RPMI7951 (cell line): ENCODE data around the gene DNAH9. TPM values are rescaled to one million over a fixed set of nuclear protein-coding genes. Genes with fewer than 3 reads are reported as not detected.

Source experiments
- DNase-seq: peaks from one replicate; pipeline ENCODE4 v3.0.0-alpha.2; 2012; ENCODE audit warnings: low read depth
- total RNA-seq: library from RNA; depleted of rRNA; stranded (reverse); fragments of >200 nt; shearing (Covaris generic); gene quantifications from 2 replicates; pipeline ENCODE4 v1.2.3, GENCODE V29; 2014; rRNA removed

DNAH9 gene
- under 0.01 TPM in 1 of 2 replicates, not detected in the other for total RNA-seq

DNA sequence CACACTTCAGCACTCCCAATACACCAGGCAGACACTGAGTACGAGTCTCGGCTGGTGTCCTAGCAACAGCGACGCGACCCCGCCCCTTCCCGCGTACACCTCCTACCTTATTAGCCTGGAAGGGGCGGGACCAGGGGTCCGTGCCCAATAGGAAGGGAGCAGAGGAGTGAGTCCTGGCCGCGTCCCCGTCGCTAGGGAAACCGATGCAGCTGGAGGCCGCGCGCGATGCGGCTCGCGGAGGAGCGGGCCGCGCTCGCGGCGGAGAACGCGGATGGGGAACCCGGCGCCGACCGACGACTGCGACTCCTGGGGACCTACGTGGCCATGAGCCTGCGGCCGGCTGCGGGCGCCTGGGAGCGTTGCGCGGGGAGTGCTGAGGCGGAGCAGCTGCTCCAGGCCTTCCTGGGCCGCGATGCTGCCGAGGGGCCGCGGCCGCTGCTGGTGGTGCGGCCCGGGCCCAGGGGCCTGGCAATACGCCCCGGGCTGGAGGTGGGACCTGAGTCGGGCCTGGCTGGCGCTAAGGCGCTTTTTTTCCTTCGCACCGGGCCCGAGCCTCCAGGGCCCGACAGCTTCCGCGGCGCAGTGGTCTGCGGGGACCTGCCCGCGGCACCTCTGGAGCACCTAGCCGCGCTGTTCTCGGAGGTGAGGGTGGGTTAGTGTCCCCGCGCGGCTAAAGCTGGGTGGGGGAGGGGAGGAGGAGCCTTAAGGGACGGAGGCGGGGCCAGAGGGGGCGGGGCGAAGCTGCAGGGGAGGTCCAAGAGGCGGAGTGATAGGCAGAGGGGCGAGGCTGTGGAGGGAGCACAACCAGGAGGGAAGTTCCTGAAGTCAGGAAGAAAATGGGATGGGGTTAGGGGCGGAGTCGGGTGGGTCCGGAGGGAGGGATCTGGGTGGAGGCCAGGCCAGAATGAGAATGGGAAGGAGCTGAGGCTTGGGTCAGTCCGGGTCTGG lies at the start of gene DNAH9:
DNAH9 (plus strand) TSS at position 197 of the 948 bp plus-strand sequence; CDS start at position 226, 29 bp downstream.
- DNase-seq, result peak; percentile 11

DNA sequence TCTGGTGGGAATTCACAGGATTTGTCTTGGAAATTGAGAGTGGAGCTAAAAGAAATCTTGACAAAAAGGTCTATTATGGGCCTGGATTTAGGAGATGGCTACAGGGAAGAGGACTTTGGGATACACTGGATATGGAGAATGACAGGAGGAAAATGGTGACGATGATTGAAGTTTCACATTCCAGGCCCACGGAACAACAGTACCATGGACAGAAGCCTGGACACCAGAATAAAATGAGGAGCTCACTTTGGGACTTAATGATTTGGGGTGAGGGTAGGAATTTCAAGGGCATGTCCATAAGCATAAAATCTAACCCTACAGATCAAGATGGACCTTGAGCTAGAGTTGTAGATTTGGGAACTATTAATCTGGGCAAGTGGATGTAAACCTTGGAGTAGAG lies 47.8 kb upstream of the DNAH9 start:
- no peak for DNase-seq

- no peak for DNase-seq
Measured at GRCh38 chr17:11551442-11551841, 46.8 kb upstream of the DNAH9 start.

DNA sequence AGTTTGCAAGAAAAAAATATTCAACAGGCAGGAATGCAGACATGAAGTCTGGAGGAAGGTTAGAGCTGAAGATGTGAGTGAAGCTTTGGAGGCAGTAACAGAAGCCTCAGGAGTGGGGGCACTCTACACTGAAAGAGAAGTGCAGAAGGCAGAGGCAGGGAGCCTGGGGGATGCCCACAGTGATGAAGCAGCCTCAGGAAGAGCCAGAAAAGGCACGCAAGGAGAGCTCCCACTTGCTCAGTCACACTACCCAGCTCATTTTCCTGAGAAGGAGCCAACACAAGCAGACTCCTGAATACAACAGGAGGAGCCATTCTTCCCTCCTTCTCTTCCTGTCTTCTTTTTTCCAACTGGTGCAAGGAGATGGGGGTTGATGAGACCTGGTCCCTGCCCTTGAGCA lies 45.1 kb upstream of the DNAH9 start:
- no peak for DNase-seq

GRCh38 chr17:11554042-11554441 lies 44.2 kb upstream of the DNAH9 start:
- no peak for DNase-seq

GRCh38 chr17:11554542-11554941 lies 43.7 kb upstream of the DNAH9 start:
- no peak for DNase-seq

DNA sequence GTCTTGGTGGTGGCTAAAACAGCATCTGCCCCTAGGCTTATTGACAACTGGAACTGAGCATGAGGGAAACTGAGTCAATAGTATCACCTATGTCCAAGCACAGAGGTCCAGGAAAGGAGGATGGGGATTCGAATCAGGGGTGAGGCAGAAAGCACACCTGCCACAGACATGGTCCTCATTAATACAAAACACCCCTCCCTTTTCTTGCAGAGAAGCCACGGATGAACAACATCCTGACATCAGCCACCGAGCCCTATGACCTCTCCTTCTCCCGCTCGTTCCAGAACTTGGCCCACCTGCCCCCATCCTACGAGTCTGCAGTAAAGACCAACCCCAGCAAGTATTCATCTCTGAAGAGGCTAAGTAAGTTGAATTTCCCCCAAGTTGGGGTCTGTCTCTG lies 42.7 kb upstream of the DNAH9 start:
- no peak for DNase-seq

DNA sequence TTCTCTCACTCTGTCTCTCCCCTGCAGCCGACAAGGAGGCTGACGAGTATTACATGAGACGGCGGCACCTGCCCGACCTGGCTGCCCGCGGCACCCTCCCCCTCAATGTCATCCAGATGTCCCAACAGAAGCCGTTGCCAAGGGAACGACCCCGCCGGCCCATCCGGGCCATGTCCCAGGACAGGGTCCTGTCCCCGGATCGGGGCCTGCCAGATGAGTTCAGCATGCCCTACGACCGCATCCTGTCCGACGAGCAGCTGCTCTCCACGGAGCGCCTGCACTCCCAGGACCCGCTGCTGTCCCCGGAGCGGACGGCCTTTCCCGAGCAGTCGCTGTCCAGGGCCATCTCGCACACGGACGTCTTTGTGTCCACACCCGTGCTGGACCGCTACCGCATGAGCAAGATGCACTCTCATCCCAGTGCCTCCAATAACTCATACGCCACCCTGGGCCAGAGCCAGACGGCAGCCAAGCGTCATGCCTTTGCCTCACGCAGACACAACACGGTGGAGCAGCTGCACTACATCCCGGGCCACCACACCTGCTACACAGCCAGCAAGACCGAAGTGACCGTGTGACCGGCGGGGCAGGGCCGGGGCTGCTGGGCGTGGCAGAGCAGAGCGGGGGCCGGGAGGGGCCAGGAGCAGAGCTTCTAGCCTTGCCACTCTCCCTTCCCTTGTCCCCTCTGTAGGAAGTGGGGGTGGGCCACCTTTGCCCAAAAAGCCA lies 40.4 kb upstream of the DNAH9 start:
- DNase-seq, result no peak

- no peak for DNase-seq
Measured at GRCh38 chr17:11558681-11559234, 39.5 kb upstream of the DNAH9 start.

DNA sequence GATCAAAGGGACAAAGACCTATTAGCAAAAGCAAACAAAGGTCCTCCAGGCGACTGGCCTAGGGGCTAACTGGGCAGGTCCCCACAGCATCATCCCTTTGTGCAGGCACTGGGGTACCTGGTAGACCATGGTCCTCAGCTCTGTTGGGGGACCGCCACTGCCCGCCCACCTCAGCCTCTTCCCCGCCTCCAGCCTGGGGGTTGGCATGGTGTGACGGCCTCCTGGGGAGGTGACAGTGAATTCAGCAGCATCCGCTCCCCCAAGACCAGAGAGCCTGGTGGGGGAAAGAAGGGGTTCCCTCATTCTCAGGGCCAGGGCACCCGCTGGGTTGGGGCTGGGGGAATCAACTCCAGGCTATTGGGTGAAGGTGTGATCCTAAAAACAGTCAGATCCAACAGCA lies 38.7 kb upstream of the DNAH9 start:
- no peak for DNase-seq

- no peak for DNase-seq
Measured at GRCh38 chr17:11561281-11561680, 37.0 kb upstream of the DNAH9 start.

DNA sequence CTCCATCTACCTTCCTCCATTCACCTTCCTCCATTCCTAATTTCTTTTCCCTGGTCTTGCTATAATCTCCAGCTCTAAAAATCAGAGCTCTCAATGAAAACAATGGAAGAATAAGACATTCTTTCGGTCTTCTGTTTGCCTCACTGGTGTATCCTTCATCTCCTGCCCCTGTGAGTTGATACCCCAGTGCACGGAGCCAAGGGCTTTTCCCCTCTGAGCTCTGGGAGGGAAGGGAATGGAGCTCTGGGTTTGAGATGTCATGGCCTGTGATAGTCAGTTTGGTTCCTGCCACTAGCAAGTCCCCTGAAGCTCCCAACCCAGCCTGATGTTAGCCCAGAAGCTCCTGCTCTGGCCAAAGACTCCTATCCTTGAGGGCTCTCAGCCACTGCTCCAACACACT lies 36.6 kb upstream of the DNAH9 start:
- DNase-seq, result no peak

DNA sequence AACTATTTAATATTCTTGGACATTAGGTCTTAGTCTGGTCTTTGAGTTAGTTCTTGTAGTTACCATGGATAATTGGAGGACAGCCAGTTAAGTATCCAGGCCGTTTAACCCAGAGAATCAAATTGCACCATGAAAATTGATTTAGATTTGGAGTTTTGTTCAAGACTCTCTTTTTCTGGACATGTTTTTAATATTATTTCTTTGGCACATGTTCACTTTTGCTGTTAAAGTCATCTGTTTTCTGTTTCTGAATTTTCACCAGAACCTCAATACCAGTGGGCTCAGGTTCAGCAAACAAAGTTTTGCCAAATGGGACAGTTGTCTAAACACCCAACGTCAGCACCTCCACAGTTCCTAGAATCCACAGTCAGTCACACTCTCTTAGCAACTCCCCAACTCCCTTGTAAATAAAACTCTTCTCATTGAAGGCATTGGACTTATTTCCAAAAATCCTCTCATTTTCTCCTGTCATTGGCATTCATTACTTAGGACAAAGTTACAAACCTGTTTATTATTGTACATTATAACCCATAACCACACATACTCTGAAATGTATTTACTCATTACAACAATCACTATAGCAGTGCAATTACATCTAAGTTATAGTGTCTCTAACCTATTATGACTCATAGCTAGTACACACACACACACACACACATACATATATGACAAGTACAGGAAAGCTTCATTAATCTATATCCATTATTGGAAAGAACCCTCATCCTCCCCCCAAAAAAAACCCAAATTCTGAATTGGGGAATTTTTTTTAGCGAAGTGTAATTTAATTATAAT lies 33.5 kb upstream of the DNAH9 start:
- no peak for DNase-seq

GRCh38 chr17:11565591-11565990 lies 32.7 kb upstream of the DNAH9 start:
- no peak for DNase-seq

DNA sequence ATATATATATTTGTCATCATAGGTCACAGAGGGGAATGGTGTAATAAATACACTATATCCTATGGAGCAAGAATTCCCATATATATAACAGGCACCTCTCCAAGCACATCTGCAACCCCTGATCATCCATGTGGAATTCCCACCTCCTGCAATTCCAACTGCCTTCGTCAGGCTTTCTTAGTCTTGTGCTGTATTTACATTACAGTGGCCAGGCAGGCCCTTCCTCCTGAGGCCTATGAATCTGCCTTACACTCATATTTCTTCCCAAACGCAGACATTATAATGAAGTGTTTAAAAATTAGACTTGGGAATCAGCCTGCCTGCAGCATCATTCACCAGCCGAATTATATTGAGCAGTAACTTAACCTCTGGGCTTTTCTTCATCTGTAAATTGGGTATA lies 19.3 kb upstream of the DNAH9 start:
- no peak for DNase-seq

DNA sequence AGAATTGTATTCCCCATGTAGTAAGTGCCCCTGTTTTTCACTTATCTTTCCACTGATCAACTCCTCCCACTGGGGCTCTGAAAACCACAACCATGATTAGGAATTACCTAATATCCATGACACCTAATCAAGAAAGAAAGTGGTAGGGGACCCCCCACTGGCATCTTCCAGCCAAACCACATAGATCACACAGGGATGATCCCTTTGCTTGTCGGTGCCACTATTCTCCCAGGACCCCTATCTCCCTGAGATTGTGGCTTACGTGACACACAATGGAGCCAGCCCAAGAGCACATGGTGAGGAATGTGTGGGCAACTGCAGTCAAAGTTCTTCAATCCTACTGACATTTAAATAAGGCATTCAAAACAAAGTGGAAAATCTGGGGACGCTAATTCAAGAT lies 17.6 kb upstream of the DNAH9 start:
- no peak for DNase-seq

GRCh38 chr17:11582217-11582616 lies 16.1 kb upstream of the DNAH9 start:
- no peak for DNase-seq

- no peak for DNase-seq
Measured at GRCh38 chr17:11583306-11583992, 14.8 kb upstream of the DNAH9 start.

DNA sequence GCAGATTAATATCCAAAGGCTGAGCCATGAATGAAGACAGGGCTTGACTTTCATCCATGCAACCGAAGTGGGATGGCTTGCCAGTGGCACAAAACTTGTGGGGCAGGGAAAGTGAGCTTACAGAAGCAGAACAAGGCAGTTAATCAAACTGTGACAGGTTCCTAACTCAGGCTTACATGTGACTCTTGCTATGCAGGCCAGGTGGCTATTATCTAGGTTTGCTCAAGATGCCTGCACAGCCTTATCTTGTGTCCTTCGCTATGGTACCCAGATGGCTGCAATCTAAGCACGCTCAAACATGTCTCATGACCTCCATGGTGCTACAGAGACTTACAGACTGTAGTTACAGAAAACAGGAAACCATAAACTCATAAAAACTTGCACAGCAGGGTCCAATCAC lies 8.6 kb upstream of the DNAH9 start:
- no peak for DNase-seq

DNA sequence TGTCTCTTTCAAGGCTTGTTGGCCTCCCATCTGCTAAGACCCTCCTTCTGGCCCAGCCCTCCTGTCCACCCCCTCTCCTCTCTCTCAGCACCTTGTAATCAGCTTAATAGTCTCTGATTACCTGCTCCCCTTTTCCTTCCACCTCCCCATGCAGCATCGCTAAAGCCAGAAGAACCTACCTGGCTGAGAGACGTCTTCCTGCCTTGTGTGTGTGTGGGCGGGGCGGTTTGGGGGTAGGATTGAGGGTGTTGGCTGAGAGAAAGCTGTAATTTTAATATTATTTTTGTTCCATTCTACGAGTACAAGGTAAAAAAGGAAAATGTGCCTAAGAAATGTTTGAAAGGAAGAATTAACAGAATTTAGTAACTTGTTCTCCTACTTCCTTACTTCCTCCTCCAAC lies 3.4 kb downstream of the DNAH9 start:
- no peak for DNase-seq

DNA sequence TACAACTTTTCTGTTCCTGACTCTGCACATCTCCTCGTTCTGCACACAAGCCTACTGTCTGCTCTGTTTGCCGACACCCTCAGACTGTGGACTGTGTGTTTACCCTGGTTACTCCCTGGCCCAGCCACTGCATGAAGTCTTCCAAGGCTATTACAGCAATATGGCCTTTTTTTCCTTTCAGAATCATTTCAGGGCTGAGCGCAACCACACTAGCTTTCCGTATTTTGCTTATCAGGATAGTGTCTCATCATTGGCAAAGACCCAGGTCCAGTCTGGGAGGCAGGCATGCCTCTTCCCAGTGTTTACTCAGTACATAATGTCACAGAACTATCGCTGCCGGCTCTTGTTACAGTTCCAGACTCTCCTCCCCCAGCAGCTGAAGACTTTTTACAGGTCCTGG lies 10.1 kb downstream of the DNAH9 start:
- DNase-seq, result no peak
